NCI-H2196 treated with DMSO at 0.1 percent for 48 hours (cell line): Measurements from ENCODE around the gene ADAMTSL3.
"Not testable (repeated sequence)": the region's sequence is repeated elsewhere in the genome, so short reads cannot be mapped to it uniquely, and the experiment has no call there.

Experiments
- DNase-seq: peaks from one replicate; lab custom pipeline; 2025; ENCODE audit not compliant: unreplicated experiment; lab: John Stamatoyannopoulos, UW

ADAMTSL3 gene

DNA sequence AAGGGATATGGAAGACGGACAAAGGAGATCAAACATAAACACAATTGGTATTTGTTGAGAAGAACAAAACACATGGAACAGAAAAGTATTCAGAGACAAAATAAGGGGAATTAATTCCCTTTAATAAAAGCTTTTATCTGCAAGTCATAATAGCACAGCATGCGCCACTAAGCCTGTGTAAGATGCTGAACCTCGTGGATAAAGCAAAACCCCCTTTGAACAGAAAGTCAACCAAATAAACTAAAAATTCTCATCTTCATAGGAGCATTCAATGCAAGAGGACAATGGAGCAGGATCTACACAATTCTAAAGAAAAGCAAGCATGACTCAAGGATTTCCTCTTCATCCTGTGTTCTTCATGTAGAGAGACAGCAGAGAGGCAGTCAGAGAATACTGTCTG is 307.4 kb downstream of the ADAMTSL3 start:
- DNase-seq, result no peak

DNA sequence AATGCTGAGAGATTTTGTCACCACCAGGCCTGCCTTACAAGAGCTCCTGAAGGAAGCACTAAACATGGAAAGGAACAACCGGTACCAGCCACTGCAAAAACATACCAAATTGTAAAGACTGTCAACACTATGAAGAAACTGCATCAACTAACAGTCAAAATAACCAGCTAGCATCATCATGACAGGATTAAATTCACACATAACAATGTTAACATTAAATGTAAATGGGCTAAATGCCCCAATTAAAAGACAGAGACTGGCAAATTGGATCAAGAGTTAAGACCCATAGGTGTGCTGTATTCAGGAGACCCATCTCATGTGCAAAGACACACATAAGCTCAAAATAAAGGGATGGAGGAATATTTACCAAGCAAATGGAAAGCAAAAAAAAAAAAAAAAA is 311.0 kb downstream of the ADAMTSL3 start:
- DNase-seq, result not testable (repeated sequence)

DNA sequence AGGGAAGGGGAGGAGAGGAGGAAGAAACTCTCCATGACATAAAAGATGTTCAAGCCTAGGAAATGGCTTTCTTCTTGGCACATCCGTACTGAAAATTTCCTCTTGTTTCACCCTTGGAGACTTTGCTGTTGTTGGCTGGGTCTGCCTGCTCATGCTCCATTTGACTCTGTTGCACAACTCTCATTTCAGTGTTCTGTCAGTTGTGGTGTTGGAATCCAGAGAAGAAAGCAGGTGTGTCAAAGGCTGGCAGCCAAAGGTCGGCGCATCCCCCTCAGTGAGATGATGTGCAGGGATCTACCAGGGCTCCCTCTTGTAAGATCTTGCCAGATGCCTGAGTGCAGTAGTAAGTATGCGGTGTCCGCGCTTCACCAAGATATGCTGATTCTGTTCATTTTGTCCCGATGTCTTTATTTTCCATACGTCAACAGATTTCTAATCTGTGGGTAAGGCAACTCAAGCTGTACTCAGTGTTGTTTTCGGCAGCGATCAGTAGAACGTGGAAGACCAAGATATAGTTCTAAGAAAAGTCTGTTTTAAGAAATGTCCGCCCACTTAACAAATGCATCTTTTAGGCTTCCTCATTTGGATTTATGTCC is 316.5 kb downstream of the ADAMTSL3 start:
- DNase-seq, result no peak

DNA sequence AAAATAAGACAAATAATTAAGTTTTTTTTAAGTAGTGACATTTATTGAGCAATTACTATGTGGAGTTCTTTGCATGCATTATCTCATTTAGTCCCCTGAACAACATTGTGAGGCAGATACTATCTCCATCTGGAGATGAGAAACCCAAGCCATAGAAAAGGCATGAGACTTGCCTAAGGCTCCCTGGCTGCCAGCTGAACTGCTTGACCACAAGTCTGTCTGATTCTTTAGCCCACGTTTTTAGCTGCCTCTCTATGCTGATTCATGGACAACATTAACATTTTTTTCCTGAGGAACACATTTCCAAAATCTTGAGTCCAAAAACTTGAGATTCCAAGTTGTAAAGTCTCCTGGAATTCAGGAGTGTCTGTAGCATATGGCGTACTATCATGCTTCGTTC is 318.1 kb downstream of the ADAMTSL3 start:
- DNase-seq, result no peak

DNA sequence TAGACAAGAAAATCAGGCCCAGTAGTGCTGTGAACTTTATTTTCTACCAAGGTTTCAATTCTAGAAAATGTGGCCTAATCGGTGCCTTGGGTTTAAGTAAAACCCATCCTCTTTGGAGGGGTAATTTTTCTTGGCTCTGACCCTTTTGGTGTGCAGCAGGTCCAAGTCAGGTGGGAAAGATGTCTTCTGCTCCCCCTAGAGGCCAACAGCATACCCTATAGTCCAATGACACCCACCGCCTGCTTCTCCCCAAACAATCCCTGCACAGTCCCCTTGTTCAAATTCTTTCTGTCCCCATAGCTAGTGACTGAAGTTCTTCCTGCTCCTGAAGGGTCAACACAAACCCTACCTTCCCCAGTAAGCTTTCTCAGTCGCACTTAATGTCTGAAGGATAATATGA is 319.9 kb downstream of the ADAMTSL3 start:
- DNase-seq, result no peak

DNA sequence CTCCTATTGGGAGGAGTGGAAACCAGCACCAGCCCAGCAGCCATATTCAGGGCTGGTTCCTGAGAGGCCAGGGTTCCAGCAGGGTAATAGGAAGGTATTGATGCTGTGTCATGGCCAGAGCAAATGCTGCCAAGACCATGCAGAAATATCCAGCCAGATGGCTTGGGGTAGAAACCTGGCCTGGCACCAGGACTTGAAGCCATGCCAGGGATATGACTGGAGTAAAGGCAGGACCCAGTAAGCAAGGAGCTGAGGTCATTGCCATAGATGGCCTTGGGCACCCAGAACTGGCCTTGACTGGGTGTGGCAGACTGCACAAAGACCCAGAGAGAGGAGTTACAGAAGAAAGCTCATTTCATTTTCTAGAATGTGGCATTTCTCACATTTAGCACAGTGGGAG is 324.1 kb downstream of the ADAMTSL3 start:
- no peak for DNase-seq

DNA sequence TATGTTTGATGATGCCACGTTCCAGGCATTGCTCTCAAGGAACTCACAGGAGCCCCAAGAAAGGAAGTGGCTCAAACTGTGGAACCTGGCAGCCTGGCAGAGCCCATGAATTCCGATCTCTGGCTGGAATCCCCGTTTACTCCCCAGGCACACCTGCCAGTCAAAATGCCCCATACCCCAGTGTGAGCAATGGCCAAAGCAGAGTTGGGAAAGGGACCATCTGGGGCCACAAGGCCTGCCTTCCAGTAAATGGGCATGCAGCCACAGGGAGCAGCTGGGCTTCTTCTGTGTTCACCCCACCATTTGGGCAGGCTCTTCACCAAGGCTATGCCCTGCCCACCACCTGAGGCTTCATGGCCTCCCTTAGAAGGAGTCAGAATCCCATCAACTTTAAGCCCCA is 324.7 kb downstream of the ADAMTSL3 start:
- no peak for DNase-seq

DNA sequence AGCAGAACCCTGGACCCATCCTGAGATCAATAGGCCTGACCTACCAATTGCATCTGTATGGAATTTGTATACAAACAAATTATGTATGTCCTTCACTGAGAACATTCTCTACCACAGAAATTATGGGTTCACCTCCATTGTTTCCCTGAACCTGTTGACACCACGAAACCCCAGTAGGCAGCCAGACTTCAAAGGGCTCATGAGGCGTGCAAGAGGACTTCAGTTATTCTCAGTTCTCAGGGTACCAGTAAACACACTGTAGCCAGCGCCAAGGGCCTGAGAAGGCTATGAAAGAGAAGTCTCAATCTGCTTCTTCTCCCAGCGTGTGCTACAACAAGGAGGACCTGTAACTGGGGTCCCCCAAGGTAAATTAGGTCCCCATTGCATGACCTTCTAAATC is 326.7 kb downstream of the ADAMTSL3 start:
- DNase-seq, result no peak

DNA sequence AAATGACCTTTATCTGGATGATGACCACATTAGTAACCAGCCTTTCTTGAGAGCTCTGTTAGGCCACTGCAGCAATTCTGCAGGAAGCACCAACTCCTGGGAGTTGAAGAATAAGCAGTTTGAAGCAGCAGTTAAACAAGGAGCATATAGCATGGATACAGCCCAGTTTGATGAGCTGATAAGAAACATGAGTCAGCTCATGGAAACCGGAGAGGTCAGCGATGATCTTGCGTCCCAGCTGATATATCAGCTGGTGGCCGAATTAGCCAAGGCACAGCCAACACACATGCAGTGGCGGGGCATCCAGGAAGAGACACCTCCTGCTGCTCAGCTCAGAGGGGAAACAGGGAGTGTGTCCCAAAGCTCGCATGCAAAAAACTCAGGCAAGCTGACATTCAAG is 328.8 kb downstream of the ADAMTSL3 start:
- no peak for DNase-seq

DNA sequence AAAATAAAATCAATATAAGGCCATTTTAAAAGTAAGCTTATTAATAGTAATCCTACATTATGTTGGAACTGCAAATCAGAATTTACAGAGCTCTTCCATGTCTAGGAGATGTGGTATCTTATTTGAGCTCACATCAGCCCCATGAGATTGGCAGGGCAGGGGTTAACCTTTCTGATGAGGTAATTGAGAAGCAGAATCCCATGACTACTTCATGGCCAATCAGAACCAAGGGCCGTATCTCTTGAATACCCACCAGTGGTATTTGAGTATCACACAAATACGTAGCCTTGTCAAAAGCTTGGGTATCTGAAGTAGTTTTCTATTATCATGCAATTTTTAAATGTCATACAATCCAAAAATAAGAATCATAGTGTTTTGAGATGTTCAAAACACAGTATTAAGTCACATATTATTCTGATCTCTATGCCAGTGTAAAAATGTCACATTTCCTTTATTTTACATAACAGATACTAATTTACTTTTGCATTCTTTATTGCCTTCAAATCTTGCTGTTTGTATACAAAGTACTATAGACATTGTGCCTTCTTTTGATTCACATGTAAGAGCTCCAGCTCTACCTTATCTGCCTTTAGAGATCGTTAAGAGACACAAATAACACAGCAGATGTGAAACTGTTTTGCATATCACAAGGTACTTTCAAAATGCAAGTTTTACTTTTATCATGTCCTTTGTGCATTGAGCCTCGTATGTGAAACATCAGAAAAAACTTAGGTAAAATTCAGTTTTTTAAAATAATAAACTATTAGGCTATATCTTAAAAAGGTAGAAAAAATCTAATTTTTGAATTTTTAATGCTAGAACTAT is 329.9 kb downstream of the ADAMTSL3 start:
- DNase-seq, result no peak

DNA sequence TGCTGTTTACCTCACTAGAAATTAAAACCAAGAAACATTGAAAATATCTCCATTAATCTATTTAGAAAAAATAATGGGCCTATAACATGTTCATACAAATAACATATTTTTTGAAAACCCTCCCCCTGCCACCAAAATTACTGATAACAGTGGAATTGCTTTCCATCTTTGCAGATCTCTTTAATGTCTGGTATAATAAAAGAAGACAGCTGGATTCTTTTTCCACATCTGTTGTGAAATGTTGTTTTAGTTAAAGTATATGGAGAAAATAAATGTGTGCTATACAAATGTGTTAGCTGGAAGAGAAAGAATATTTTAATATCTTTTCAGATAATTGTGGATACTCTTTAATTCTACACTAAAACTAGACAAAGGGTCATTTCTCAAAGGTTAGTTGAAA is 330.7 kb downstream of the ADAMTSL3 start:
- no peak for DNase-seq

DNA sequence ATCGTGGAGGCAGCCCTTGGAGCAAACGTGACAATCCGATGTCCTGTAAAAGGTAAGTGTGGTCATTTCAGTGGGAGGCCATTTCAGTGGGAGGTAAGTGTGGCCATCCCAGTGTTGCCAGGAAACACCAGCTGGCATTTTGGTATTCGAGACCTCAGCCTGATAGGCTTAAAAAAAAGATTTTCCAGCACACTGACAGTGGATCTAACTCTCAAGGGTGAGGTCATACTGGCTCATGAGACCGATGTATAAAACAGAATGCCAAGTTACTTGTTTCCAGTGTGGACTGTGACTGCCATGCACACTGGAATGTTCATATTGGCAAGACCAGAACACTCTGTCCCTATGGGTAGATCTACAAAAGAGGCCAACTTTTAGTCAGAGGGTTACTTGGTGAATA is 337.2 kb downstream of the ADAMTSL3 start:
- DNase-seq, result no peak

DNA sequence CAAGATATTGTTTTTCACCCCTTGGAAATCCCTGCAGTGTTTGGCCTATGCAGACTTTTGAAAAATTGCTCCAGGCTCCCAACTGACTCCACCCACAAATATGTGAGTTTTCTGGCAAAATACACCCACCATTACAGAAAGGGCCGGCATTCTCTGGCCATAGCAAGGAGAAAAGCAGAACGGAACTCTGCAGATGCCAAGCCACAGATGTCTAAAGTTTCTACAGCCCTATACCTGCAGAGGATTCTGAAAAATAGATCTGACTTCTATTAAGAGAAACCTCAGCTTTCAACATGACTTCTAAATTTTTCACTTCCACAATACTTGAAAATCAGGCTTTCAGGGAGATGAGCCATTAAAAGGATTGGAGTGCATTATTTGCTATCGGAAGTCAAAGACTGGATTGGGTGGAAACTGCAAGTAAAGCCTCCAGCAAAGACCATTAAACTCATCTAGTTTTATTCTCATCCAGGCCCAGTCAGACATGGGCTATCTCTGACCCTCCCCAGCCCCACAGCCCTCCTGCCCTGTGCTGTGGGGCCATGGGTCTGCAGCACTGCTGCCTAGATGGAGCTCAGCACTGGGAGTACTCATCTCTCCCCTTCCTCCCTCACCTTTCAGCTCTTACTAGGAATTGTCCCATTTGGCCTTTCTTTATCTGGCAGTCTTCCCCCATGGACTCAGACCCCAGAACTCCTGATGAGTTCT is 338.6 kb downstream of the ADAMTSL3 start:
- DNase-seq, result no peak

DNA sequence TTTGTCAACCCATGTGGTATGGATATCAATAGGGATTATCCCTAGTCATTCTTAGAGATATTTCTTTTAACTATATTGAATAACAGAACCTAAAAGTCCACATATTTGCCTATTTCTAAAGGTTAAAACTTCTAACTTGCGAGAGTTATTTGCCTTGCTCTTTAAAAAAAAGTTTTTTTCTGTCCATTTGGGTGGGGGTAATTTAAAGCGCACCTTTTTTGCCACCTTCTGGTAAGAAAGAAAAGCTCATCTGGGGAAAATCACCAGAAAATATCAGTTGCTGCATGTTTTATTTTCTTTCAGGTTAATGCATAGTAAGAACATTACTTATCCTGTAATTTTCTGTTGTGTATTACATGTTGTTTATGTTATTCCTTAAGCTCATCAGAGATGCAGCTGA is 339.7 kb downstream of the ADAMTSL3 start:
- DNase-seq, result no peak

DNA sequence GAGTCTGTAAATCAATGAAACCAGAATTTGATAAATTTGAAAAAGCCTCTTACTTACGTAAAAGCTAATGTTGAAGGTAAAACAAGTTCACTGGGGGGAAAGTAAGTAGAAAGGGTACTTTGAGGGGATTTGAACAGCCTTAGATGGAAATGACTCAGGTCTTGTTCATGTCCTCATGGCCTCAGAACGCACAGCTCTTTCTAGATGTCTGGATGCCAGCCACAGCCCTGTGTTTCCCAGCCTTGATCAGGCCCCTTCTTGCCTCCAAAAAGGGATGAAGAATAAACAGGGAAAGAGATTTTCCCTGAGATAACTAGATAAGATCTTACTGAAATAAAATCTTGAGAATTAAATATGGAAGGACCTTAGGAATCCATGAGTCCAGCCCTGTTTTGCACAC is 344.6 kb downstream of the ADAMTSL3 start:
- no peak for DNase-seq

DNA sequence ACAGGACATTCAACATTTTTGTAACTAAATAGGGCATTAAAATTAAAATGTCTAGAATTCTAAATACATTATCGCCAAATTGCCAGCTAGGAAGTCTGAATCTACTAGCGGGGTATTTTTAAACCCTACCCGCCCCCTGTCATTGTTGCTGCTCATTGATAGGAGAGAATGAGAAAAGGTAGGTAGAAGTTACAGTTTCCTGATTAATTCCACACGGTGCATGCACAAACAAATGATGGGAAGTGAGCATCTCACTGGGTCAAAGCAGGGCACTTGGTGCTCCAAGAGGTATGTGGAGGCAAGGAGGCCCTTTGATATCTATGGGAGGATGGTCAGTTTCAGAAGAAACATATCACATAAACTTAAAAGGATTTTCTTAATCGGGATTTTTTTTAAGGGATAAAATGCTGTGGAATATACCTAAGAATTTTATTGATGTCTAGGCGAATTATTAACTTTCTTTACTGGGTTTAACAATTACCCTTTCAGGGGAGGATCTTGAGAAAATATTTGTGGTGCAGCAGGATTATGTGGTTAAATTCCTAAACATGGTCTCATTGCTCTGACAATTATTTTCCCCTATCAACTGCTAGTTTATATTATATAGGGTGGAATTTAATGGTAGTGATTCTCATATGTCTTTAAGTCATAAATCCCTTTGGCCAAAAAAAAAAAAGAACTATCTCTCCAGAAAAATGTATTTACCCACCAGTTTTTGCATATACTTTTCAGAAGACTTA is 345.6 kb downstream of the ADAMTSL3 start:
- DNase-seq, result no peak

DNA sequence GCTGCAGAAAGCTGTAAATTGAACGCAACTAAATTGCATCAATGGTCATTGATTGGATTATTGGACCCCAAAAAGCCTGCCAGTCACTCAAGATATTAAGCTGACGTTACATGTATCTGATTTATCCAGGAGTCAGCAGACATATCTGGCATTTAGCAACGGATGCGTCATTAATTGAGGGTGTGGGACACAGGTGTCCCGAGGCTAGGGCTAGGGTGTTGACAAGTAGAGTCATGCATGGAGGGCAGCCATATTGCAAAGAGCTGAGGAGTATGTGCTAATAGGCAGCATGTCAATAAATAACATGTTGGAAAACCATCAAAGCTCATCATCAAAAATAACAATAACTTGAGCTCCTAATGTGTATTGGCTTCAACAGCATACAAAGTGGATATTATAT is 347.1 kb downstream of the ADAMTSL3 start:
- no peak for DNase-seq

DNA sequence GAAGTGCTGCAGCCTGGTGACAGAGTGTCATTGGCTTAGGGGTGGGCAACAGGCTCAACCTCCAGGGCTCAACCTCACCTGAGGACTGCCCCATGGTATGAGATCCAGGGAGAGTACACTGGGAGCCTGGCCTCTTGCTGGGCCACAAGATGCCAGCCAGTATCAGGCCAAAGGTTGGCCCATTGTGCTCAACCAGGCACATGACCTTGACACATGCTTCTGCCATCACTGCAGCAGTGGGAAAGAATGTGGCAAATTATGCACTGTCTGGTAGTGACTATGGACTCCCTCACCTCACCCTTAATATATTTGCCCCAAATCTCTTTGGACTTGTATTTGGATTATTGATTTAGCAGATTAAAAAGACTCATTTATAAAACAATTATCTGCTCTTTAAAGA is 347.7 kb downstream of the ADAMTSL3 start:
- no peak for DNase-seq

DNA sequence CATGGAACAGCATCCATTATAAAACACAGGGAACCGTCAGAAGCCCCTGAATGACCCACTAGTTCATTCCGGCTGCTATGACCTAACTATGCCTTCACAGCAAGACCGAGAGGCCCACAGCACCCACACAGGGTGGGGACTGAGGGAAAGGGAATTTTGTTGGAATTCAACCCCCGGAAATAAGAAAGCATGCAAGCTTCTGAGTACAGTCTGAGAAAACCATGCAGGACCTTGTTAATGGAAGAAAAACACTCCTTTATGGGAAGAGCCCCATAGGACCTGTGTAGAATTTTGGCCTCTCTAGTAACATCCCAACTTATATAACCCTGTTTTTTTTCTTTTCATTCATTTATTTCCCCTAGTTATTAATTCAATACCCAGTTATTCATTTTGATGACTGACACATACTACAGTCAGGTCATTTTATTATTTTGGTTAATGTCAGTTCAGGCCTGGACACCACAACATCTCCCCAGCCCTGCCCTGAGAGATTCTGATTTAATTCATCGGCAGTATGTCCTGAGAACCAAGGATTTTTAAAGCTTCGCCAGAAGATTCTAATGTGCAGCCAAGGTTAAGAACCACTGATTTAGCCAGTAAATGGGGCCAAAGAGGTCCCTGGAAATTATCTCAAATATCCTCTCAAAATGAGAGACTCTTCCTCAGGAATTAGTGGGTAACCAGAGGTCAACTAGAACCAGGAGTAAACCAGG is 350.0 kb downstream of the ADAMTSL3 start:
- DNase-seq, result no peak

DNA sequence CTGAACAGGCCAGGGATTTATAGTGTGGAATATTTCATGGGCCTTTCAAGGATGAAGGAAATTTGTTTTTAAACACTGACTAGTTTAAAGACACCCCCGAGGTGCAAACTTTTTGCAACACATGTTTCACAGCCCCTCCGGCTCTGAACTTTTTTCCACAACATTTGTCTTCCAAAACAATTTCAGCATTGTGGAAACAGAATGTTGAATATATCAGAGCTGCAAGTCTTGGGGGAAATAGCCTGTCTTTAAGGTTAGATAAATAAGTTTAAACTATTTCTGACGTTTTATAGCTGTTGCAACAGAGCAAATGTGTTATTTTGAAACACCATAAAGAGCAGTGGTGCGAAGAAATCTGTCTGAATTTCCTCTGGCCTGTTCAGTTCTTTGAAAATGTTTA is 352.5 kb downstream of the ADAMTSL3 start:
- DNase-seq, result no peak

DNA sequence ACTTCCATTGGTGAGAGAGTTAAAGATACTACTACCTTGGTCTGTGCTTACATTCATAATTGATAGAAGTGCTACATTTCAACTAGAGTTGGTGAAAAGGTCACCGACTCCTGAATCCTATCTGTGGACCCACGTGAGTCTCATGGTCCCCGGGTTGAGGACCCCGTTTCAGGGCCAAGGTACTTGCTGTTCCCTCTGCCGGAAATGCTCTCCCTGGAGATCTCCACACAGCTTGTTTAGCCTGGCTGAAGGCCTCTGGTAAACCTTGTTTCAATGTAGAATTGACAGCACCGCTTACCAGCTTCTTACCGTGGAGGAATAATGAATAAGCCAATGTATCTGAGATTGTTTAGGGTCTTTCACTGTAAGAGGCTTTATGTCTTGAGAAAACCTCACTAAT is 355.7 kb downstream of the ADAMTSL3 start:
- no peak for DNase-seq
